Measurements from ENCODE around the gene POU2F2.

POU2F2 gene

DNA sequence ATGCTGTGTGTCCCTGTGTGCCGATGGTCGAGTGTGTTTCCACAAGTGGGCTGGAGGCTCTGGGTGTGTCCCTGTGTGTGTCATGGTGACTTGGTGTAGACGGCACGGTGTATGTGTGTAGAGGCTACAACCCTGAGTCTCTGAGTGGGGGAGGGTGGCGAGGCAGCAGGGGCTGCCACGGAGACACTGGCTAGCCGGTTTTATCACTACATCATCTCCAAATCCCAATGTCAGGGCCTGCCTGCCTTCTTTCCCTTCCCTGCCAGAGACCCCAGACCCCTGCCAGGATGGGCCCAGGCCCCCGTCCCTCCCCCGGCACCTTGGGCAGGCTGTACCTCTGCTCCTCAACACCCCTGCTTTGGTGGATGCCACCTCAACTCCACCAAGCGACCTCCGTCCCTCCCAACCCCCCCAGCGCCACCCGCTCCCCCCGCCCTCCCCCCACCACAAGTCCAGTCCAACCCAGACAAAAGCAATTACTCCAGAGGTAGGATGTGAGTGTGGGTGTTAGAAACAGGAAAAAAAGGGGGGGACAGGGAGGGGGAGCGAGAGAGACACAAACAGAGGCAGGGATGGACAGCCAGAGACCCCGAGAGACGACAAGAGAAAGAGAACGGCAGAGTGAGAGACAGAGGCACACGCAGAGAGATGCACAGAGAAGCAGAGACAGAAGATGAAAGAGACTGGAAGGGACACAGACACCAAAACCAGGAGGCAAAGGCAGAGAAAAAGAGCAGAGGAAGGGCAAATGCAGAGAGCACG lies 21.6 kb upstream of the POU2F2 start:
- no peaks in the 10 kb centered on the region for H4K20me1 ChIP-seq (ENCODE audit: low read depth, low read length)
- no peak overlapping the region for H3K27ac ChIP-seq (ENCODE audit: low read depth, low read length)
- no peak for TF ChIP-seq EZH2phosphoT487 (conservative IDR thresholded peaks at IDR 0.05; ENCODE audit: low read length)
- TF ChIP-seq, protein P1, sequence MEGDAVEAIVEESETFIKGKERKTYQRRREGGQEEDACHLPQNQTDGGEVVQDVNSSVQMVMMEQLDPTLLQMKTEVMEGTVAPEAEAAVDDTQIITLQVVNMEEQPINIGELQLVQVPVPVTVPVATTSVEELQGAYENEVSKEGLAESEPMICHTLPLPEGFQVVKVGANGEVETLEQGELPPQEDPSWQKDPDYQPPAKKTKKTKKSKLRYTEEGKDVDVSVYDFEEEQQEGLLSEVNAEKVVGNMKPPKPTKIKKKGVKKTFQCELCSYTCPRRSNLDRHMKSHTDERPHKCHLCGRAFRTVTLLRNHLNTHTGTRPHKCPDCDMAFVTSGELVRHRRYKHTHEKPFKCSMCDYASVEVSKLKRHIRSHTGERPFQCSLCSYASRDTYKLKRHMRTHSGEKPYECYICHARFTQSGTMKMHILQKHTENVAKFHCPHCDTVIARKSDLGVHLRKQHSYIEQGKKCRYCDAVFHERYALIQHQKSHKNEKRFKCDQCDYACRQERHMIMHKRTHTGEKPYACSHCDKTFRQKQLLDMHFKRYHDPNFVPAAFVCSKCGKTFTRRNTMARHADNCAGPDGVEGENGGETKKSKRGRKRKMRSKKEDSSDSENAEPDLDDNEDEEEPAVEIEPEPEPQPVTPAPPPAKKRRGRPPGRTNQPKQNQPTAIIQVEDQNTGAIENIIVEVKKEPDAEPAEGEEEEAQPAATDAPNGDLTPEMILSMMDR (IDR thresholded peaks at IDR 0.05; ENCODE audit: insufficient read depth, low read length, poor library complexity, severe bottlenecking) = no peak
- no peak overlapping the region for H3K9ac ChIP-seq (ENCODE audit: low read length)
- H3F3A ChIP-seq (ENCODE audit: insufficient read depth) = no peaks in the 10 kb centered on the region
- H3K4me2 ChIP-seq (ENCODE audit: low read depth, low read length, poor library complexity, severe bottlenecking) = no peak overlapping the region
- no peaks in the 10 kb centered on the region for H3K79me2 ChIP-seq (ENCODE audit: insufficient read depth, low read length)
- H3K27me3 ChIP-seq (ENCODE audit: low read length) = no peaks in the 10 kb centered on the region
- H3K9me3 ChIP-seq (ENCODE audit: insufficient read depth, low read length) = no peaks in the 10 kb centered on the region
- H3K36me3 ChIP-seq (ENCODE audit: low read length) = no peaks in the 10 kb centered on the region
- no peak overlapping the region for H3K4me3 ChIP-seq (ENCODE audit: insufficient read depth, low read length, poor library complexity, severe bottlenecking)
- H3K9me2 ChIP-seq (replicated peaks; ENCODE audit: insufficient read depth, low read length) = no peaks in the 10 kb centered on the region
- H2AFZ ChIP-seq (ENCODE audit: low read depth, low read length, severe bottlenecking) = no peak overlapping the region

DNA sequence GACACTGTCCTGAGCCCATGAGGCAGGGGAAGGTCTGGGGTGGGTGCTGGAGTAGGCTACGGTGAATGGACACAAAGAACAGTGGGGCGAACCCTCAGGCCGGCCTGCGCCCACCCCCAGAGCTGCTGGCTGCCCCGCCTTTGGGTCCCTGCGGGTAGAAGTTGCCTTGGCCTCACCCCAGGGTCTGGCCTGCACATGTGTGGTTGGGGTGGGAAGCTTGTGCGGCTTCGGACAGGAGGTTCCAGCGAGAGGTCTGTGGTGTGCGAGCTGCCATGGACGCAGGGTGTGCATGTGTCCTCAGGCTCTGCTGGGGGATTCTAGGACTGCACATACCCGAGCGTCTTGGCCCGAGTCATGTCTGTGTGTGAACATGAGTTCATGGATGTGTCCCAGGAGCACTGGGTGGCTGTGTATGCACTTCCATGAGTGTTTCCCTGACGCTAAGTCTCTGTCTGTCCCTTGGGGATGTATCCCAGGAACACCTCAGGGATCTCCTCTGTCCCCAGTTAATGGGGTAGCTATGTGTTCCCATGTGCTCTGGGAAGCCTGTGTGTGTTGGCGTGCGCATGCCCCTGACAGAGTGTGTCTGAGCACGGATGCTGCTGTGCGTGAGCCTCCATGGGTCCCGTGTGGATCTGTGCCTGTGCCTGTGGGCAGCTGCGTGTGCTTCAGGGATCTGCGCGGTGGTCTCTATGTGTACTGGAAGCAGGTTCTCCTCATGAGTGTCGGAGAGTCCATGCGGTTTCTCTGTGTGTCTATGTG lies 20.8 kb upstream of the POU2F2 start:
- Histone ChIP-seq H3K4me2 (ENCODE audit: low read depth, low read length, poor library complexity, severe bottlenecking) (no peak overlapping the region), H3F3A (ENCODE audit: insufficient read depth) (no peaks in the 10 kb centered on the region), H2AFZ (ENCODE audit: low read depth, low read length, severe bottlenecking) (no peak overlapping the region), H3K9ac (ENCODE audit: low read length) (no peak overlapping the region), H3K36me3 (ENCODE audit: low read length) (no peaks in the 10 kb centered on the region), H3K9me3 (ENCODE audit: insufficient read depth, low read length) (no peaks in the 10 kb centered on the region), H3K27ac (ENCODE audit: low read depth, low read length) (no peak overlapping the region), H3K9me2 (replicated peaks; ENCODE audit: insufficient read depth, low read length) (no peaks in the 10 kb centered on the region), H4K20me1 (ENCODE audit: low read depth, low read length) (no peaks in the 10 kb centered on the region), H3K79me2 (ENCODE audit: insufficient read depth, low read length) (no peaks in the 10 kb centered on the region), H3K4me3 (ENCODE audit: insufficient read depth, low read length, poor library complexity, severe bottlenecking) (no peak overlapping the region), H3K27me3 (ENCODE audit: low read length) (no peaks in the 10 kb centered on the region)
- TF ChIP-seq, protein P1 (IDR thresholded peaks at IDR 0.05; ENCODE audit: insufficient read depth, low read length, poor library complexity, severe bottlenecking) = no peak
- TF ChIP-seq EZH2phosphoT487 (conservative IDR thresholded peaks at IDR 0.05; ENCODE audit: low read length) = no peak

DNA sequence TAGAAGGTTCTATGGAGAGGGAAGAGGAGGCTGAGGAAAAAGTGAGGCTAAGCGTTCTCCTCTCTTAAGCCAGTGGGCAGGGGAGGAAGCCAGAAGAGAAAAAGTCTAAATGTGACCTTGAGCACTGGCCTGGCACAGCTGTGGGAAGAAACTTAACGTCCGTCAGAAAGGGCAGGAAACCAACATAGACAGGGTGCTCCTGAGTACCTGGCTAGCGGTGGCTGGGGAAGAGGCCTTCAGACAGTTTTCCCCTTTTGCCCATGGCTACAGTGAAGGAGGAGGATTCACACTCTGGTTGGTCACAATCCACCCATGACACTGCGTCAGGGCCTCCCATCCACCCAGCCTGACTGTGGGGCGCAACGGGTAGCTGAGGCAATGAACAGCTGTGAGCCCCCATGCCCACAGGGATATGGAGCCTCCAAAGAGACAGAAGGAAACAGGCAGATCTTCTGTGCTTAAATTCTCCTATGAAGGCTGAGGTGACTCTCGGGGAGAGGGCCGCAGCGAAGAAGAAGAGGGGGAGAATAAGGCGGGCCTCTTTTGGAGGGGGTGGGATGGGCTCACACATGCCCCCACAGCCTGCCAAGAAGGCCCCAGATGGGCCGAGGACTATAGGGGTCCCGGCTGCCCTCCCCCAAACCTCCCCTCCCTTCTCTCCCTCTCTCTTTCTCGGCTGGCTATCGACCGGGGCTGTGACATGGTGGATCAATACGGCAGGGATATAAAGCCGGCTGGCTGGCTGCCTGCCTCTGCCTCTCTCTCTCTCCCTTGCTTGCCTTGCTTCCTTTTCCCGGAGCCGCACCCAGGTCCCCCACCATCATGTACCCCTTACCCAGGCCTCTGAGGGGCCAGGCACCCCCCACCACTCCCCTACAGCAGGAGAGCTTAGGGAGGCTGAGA lies 19.8 kb upstream of the POU2F2 start:
- Histone ChIP-seq H2AFZ (ENCODE audit: low read depth, low read length, severe bottlenecking) (no peak overlapping the region), H4K20me1 (ENCODE audit: low read depth, low read length) (no peaks in the 10 kb centered on the region), H3K4me3 (ENCODE audit: insufficient read depth, low read length, poor library complexity, severe bottlenecking) (no peak overlapping the region), H3K27me3 (ENCODE audit: low read length) (no peaks in the 10 kb centered on the region), H3K36me3 (ENCODE audit: low read length) (no peaks in the 10 kb centered on the region), H3K9me2 (replicated peaks; ENCODE audit: insufficient read depth, low read length) (no peaks in the 10 kb centered on the region), H3K79me2 (ENCODE audit: insufficient read depth, low read length) (no peaks in the 10 kb centered on the region), H3K9ac (ENCODE audit: low read length) (no peak overlapping the region), H3K27ac (ENCODE audit: low read depth, low read length) (no peak overlapping the region), H3F3A (ENCODE audit: insufficient read depth) (no peaks in the 10 kb centered on the region), H3K4me2 (ENCODE audit: low read depth, low read length, poor library complexity, severe bottlenecking) (no peak overlapping the region), H3K9me3 (ENCODE audit: insufficient read depth, low read length) (no peaks in the 10 kb centered on the region)
- TF ChIP-seq EZH2phosphoT487 (conservative IDR thresholded peaks at IDR 0.05; ENCODE audit: low read length) = no peak
- TF ChIP-seq, protein P1 (IDR thresholded peaks at IDR 0.05; ENCODE audit: insufficient read depth, low read length, poor library complexity, severe bottlenecking) = no peak
